ENCODE data around the gene DCBLD1. TPM values are rescaled to one million over a fixed set of nuclear protein-coding genes. Genes with fewer than 3 reads are reported as not detected.

Gene DCBLD1
- total and polyA plus RNA-seq, 12 donors, result 2.7 to 7.2 (median 4.2) TPM

DNA sequence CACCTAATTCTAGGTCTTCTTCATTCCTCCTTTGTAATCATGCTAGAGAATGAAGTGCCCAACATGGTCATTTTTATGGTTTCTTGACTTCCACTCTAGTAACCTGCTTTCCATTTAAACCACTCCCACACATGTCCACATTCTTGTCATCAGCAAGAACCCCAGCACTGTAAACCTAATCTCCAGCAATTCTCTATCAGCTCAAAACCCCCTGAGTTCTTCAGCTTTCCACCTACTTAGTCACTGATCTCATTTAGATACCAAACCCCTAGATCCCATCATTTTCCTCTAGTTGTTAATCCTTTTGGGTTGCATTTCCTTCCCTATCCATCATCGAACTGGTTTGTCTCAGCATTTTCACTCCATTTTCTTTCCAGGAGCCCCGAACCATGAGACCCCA is 70.1 kb downstream of the DCBLD1 start:
- WGBS, 2 donors, result 84 to 86% methylated on average over 2 of the region's 2 CpGs
- H3K27me3 ChIP-seq, result no peaks in the 10 kb centered on the region
- TF ChIP-seq, protein P1, sequence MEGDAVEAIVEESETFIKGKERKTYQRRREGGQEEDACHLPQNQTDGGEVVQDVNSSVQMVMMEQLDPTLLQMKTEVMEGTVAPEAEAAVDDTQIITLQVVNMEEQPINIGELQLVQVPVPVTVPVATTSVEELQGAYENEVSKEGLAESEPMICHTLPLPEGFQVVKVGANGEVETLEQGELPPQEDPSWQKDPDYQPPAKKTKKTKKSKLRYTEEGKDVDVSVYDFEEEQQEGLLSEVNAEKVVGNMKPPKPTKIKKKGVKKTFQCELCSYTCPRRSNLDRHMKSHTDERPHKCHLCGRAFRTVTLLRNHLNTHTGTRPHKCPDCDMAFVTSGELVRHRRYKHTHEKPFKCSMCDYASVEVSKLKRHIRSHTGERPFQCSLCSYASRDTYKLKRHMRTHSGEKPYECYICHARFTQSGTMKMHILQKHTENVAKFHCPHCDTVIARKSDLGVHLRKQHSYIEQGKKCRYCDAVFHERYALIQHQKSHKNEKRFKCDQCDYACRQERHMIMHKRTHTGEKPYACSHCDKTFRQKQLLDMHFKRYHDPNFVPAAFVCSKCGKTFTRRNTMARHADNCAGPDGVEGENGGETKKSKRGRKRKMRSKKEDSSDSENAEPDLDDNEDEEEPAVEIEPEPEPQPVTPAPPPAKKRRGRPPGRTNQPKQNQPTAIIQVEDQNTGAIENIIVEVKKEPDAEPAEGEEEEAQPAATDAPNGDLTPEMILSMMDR (IDR thresholded peaks at IDR 0.05), result no peak
- H3K27ac ChIP-seq, result no peak overlapping the region
- peaks cover 0 to 7% (median 0%) of the 10 kb centered on the region in 9 donors for H3K36me3 ChIP-seq
- no peaks in the 10 kb centered on the region for H3K9me3 ChIP-seq
- DNase-seq, result no peak
- H3K4me3 ChIP-seq, result no peak overlapping the region
- peaks cover 0 to 37% (median 12%) of the 10 kb centered on the region in 9 donors for H3K4me1 ChIP-seq
- intact Hi-C loops (cut with DNase I), result loop anchor here in 5 of 10 donors (2.0 to 10.0 kb wide), 3 partner anchors 52 to 208 kb away; partner anchors contain the start of gene GOPC (in 3 of the 5)
- ATAC-seq, result no peak

DNA sequence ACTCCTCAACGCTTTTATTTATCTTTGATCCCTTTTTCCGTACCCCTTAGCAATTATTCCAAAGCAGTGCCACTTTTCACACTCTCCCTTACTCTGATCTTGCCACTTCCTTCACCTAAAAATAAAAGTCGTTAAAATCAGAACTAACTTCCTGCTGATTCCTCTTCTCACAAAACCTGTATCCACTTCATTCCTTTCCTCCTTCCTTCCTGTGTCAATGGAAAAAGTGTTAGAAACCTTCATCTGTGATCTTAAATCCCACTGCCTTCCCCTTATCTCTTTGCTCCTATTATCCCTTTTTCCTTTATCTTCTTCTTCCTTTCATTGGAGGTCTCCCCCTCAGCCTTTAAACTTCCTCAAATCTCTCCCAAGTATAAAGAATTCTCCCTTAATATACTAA is 70.7 kb downstream of the DCBLD1 start:
- WGBS, 2 donors, result 59 to 66% methylated on average over 3 of the region's 3 CpGs
- DNase-seq, result no peak
- ATAC-seq, result no peak
- TF ChIP-seq, protein P1 (IDR thresholded peaks at IDR 0.05), result no peak
- no peaks in the 10 kb centered on the region for H3K27me3 ChIP-seq
- H3K4me1 ChIP-seq, result peaks cover 0 to 31% (median 9%) of the 10 kb centered on the region in 9 donors
- no peak overlapping the region for H3K27ac ChIP-seq
- H3K9me3 ChIP-seq, result no peaks in the 10 kb centered on the region
- intact Hi-C loops (cut with DNase I), result loop anchor here in 5 of 10 donors (2.0 to 10.0 kb wide), 3 partner anchors 52 to 208 kb away; partner anchors contain the start of gene GOPC (in 3 of the 5)
- peaks cover 0 to 4% (median 0%) of the 10 kb centered on the region in 9 donors for H3K36me3 ChIP-seq
- H3K4me3 ChIP-seq, result no peak overlapping the region

DNA sequence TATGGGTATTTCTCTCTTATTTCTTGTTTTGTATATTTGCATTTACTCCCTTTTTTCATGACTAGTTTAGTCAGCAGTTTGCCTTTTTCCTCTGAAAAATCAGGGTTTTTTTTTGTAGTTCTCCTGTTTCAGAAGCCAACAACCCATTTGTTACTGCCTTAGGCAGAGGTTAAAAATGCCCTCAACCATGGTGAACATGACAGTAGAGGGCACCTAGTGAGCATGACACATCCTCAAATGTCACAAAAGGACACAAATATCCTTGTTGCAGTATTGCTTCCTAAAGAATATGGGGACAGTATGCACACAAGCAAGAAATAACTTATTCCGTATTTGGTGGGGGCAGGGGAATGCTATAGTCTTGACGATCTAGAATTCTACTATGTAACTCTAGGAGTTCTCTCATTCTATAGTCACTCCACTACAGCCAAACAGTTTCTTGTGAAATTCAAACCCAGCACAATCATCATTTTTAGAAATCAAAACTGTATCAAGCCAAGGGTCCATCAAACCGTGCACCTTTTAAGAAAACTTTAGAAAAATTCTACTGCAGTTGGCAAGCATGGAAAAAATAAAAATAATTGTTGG is 72.9 kb downstream of the DCBLD1 start:
- TF ChIP-seq, protein P1 (IDR thresholded peaks at IDR 0.05), result no peak
- Histone ChIP-seq H3K9me3 (no peaks in the 10 kb centered on the region), H3K4me1 (peaks cover 0 to 12% (median 0%) of the 10 kb centered on the region in 9 donors), H3K36me3 (peaks cover 0 to 13% (median 0%) of the 10 kb centered on the region in 9 donors), H3K4me3 (no peak overlapping the region), H3K27me3 (no peaks in the 10 kb centered on the region), H3K27ac (no peak overlapping the region)
- ATAC-seq (no peak), DNase-seq (no peak)
- intact Hi-C loops (cut with DNase I), result loop anchor here in 9 of 10 donors (2.0 to 10.0 kb wide), 10 partner anchors 49 to 211 kb away; partner anchors contain the start of genes GOPC (in 3 of the 9) and DCBLD1 (in 1 of the 9)
- 35 to 36% methylated on average over 3 of the region's 3 CpGs for WGBS, 2 donors

DNA sequence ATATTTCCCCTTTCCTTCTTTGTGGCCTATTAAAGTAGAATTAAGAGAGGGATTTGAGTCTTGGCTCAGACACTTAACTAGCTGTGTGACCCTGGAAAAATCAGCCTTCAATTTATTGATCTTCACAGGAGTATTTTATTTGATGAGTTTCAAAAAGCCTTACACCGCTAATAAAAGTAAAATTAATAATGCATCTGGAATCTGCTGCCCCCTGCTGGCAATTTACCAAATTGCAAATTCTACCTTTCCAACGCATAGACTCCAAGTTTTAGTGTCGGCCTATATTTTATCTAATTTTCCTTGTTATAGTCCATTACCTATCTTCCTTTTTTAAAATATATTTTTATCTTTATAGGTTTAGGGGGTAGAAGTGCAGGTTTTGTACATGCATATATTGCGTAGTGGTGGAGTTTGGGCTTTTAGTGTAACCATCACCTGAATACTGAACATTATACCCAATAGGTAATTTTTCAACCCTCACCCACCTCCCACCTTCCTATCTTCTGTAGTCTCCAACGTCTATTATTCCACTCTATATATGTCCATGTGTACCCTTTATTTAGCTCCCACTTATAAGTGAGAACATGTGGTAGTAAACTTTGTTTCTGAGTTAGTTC is 73.5 kb downstream of the DCBLD1 start:
- Histone ChIP-seq H3K4me1 (peaks cover 0 to 7% (median 0%) of the 10 kb centered on the region in 9 donors), H3K36me3 (peaks cover 0 to 20% (median 0%) of the 10 kb centered on the region in 9 donors), H3K4me3 (no peak overlapping the region), H3K27ac (no peak overlapping the region), H3K27me3 (no peaks in the 10 kb centered on the region), H3K9me3 (no peaks in the 10 kb centered on the region)
- WGBS, 2 donors, result 17 to 19% methylated on average over 5 of the region's 5 CpGs
- peak in 1 of 8 donors; percentile 37 for ATAC-seq
- TF ChIP-seq, protein P1 (IDR thresholded peaks at IDR 0.05), result peak; percentile 84 to 96 (median 88)
- peak in 1 of 2 donors; percentile 41 for DNase-seq
- intact Hi-C loops (cut with DNase I), result loop anchor here (1.0 to 10.0 kb wide), 12 partner anchors 49 to 211 kb away; partner anchors contain the start of genes GOPC (in 3 of the 10) and DCBLD1 (in 1 of the 10)

Data from heart right ventricle (tissue), 16 donors.